Astrocyte (in vitro differentiated cells and primary cell): ENCODE results near the gene MYL6B. TPM values are rescaled to one million over a fixed set of nuclear protein-coding genes. Genes with fewer than 3 reads are reported as not detected.

Experiments used
- DNase-seq: peaks from one replicate; pipeline ENCODE4 v3.0.0-alpha.2; 2010; ENCODE audit warnings: low read depth
- FAIRE-seq: peaks from 2 replicates; lab custom pipeline; 2011; peaks lifted over from hg19 to GRCh38; lab: Jason Lieb, UNC
- H2AFZ ChIP-seq: 2 replicates; pipeline ENCODE4 v1.6.0; 2012; ENCODE audit warnings: low read depth, low read length, inconsistent platforms
- H3K27ac ChIP-seq: 2 replicates; pipeline ENCODE4 v1.5.1; 2011; ENCODE audit warnings: low read depth, low read length, inconsistent platforms
- H3K27me3 ChIP-seq: 2 replicates; pipeline ENCODE4 v1.6.0; 2011; ENCODE audit warnings: low read length, inconsistent platforms; ENCODE audit not compliant: insufficient read depth
- H3K36me3 ChIP-seq: 2 replicates; pipeline ENCODE4 v1.5.1; 2011; ENCODE audit warnings: low read length, inconsistent platforms; ENCODE audit not compliant: insufficient read depth
- H3K4me1 ChIP-seq: 2 replicates; pipeline ENCODE4 v1.5.1; 2011; ENCODE audit warnings: low read length, inconsistent platforms; ENCODE audit not compliant: insufficient read depth
- H3K4me2 ChIP-seq: 2 replicates; pipeline ENCODE4 v1.6.0; 2012; ENCODE audit warnings: low read length, inconsistent platforms
- H3K4me3 ChIP-seq: 2 replicates; pipeline ENCODE4 v1.5.1; 2011; ENCODE audit warnings: low read depth, mild to moderate bottlenecking, low read length, inconsistent platforms; ENCODE audit not compliant: insufficient read depth
- H3K79me2 ChIP-seq: 2 replicates; pipeline ENCODE4 v1.6.0; 2012; ENCODE audit warnings: mild to moderate bottlenecking, low read length, inconsistent platforms; ENCODE audit not compliant: insufficient read depth
- H3K9ac ChIP-seq: 2 replicates; pipeline ENCODE4 v1.6.0; 2012; ENCODE audit warnings: mild to moderate bottlenecking, low read length, inconsistent platforms
- H3K9me3 ChIP-seq: 2 replicates; pipeline ENCODE4 v1.5.1; 2012; ENCODE audit warnings: low read depth, mild to moderate bottlenecking, low read length, inconsistent platforms; ENCODE audit not compliant: insufficient read depth
- H4K20me1 ChIP-seq: 2 replicates; pipeline ENCODE4 v1.6.0; 2012; ENCODE audit warnings: low read length, inconsistent platforms; ENCODE audit not compliant: insufficient read depth
- H3K27ac Mint-ChIP-seq: one replicate; pipeline ENCODE4 v1.8.0; 2021; ENCODE audit warnings: mild to moderate bottlenecking, mixed read lengths; ENCODE audit not compliant: unreplicated experiment
- H3K27me3 Mint-ChIP-seq: one replicate; pipeline ENCODE4 v1.8.0; 2021; ENCODE audit warnings: low read depth, mixed read lengths; ENCODE audit not compliant: unreplicated experiment
- H3K36me3 Mint-ChIP-seq: one replicate; pipeline ENCODE4 v1.8.0; 2021; ENCODE audit warnings: low read depth, mixed read lengths; ENCODE audit not compliant: unreplicated experiment
- H3K4me1 Mint-ChIP-seq: one replicate; pipeline ENCODE4 v1.8.0; 2021; ENCODE audit warnings: low read depth, mixed read lengths; ENCODE audit not compliant: unreplicated experiment
- H3K4me3 Mint-ChIP-seq: one replicate; pipeline ENCODE4 v1.8.0; 2021; ENCODE audit warnings: mild to moderate bottlenecking, moderate library complexity, mixed read lengths; ENCODE audit not compliant: unreplicated experiment
- H3K9me3 Mint-ChIP-seq: one replicate; pipeline ENCODE4 v1.8.0; 2021; ENCODE audit warnings: mild to moderate bottlenecking, mixed read lengths; ENCODE audit not compliant: unreplicated experiment
- EZH2 ChIP-seq: IDR thresholded peaks from 2 replicates; pipeline ENCODE4 v1.6.1; 2012; ENCODE audit warnings: mild to moderate bottlenecking, low read length, inconsistent platforms; ENCODE audit not compliant: insufficient read depth
- total RNA-seq: library from RNA; stranded (reverse); gene quantifications from 2 replicates; pipeline ENCODE4 v1.2.1, GENCODE V29; 2021
- TF ChIP-seq, protein P1 (sequence below): IDR thresholded peaks from 2 replicates; pipeline ENCODE4 v1.5.1; 2011; ENCODE audit warnings: low read depth, mild to moderate bottlenecking, inconsistent platforms, low read length, moderate library complexity; ENCODE audit not compliant: insufficient read depth

The MYL6B gene
- total RNA-seq, 1 donor from 2014 or later, result 118 TPM

DNA sequence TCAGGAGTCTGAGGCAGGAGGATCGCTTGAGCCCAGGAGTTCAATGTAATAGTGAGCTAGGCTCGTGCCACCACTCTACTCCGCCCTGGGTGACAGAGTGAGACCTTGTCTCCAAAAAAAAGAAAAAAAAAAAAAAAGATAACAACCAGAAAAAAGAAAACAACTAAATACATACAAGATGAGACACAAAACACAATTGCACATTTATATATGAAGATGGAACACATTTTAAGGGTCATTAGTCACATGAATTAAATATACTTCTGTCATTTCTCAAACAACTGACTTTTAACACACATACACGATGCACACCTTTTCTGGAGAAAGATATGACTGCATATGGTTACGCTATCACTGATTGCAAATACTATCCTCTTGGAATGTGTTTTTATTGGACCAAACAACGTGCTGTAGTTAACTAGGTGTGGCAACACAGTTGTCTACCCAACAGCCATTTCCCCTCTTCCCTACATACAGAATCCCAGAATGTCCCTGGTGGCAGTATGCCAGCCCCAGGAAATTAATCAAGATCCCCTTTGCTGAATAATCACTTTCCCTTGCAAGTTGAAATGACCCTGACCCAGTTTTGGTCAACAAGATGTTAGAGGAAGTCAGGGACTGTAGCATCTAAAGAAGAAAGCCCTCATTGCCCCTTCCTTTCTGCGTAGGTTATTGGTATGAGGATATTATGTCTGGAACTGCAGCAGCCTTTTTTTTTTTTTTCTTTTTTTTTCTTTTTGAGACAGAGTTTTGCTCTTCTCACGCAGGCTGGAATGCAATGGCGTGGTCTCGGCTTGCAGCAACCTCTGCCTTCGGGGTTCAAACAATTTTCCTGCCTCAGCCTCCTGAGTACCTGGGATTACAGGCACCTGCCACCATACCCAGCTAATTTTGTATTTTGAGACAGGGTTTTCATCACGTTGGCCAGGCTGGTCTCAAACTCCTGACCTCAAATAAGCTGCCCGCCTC, 5.6 kb upstream of the MYL6B start:
- H3K4me3 ChIP-seq, result no peak overlapping the region
- Mint-ChIP-seq H3K4me1 (peaks cover 9% of the 10 kb centered on the region), H3K9me3 (no peaks in the 10 kb centered on the region), H3K27ac (no peak overlapping the region), H3K4me3 (no peak overlapping the region), H3K36me3 (peaks cover 29% of the 10 kb centered on the region), H3K27me3 (no peaks in the 10 kb centered on the region)
- H3K4me1 ChIP-seq, result peaks cover 12% of the 10 kb centered on the region
- H2AFZ ChIP-seq, result no peak overlapping the region
- no peak overlapping the region for H3K27ac ChIP-seq
- H3K79me2 ChIP-seq, result no peaks in the 10 kb centered on the region
- peaks cover 30% of the 10 kb centered on the region for H3K36me3 ChIP-seq
- no peaks in the 10 kb centered on the region for H3K27me3 ChIP-seq
- FAIRE-seq (no peak), DNase-seq (no peak)
- H4K20me1 ChIP-seq, result no peaks in the 10 kb centered on the region
- H3K4me2 ChIP-seq, result no peak overlapping the region
- no peak for TF ChIP-seq EZH2
- TF ChIP-seq, protein P1, sequence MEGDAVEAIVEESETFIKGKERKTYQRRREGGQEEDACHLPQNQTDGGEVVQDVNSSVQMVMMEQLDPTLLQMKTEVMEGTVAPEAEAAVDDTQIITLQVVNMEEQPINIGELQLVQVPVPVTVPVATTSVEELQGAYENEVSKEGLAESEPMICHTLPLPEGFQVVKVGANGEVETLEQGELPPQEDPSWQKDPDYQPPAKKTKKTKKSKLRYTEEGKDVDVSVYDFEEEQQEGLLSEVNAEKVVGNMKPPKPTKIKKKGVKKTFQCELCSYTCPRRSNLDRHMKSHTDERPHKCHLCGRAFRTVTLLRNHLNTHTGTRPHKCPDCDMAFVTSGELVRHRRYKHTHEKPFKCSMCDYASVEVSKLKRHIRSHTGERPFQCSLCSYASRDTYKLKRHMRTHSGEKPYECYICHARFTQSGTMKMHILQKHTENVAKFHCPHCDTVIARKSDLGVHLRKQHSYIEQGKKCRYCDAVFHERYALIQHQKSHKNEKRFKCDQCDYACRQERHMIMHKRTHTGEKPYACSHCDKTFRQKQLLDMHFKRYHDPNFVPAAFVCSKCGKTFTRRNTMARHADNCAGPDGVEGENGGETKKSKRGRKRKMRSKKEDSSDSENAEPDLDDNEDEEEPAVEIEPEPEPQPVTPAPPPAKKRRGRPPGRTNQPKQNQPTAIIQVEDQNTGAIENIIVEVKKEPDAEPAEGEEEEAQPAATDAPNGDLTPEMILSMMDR, result no peak
- H3K9me3 ChIP-seq, result no peaks in the 10 kb centered on the region
- no peak overlapping the region for H3K9ac ChIP-seq

DNA sequence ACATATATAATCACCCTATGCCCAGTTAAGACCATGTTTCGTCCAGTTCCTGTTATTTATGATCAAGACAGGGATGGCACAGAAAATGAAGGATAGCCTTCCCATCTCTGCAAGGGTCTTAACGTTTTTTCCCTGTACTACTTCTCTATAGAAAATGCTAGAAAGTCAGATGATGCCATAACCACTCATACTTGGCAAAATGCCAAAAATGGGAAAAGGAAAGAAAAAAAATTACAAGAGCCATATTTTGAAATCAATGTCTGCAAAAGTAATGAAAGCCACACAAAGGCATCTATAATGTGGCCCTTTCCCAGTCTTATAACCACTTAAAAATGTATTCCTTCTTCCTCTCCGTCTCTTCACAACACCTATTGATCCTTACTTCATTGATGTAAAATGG, 1.8 kb upstream of the MYL6B start:
- H3K4me3 Mint-ChIP-seq, result peak overlapping the region; percentile 90
- DNase-seq (no peak), FAIRE-seq (no peak)
- Histone ChIP-seq H3K9ac (no peak overlapping the region), H3K36me3 (peaks cover 3% of the 10 kb centered on the region), H4K20me1 (no peaks in the 10 kb centered on the region), H3K27me3 (no peaks in the 10 kb centered on the region), H3K4me2 (no peak overlapping the region), H3K4me3 (no peak overlapping the region), H2AFZ (no peak overlapping the region), H3K4me1 (peaks cover 24% of the 10 kb centered on the region), H3K27ac (no peak overlapping the region), H3K79me2 (peaks cover 20% of the 10 kb centered on the region), H3K9me3 (no peaks in the 10 kb centered on the region)
- H3K9me3 Mint-ChIP-seq, result no peaks in the 10 kb centered on the region
- TF ChIP-seq, protein P1, result no peak
- TF ChIP-seq EZH2, result no peak
- no peaks in the 10 kb centered on the region for H3K27me3 Mint-ChIP-seq
- peaks cover 10% of the 10 kb centered on the region for H3K36me3 Mint-ChIP-seq
- no peak overlapping the region for H3K27ac Mint-ChIP-seq
- H3K4me1 Mint-ChIP-seq, result peaks cover 7% of the 10 kb centered on the region
